LNCAP (cell line): ENCODE results near the gene ERBIN.

Experiments
- CTCF ChIP-seq: fragments of 450-650 bp; IDR thresholded peaks from 2 replicates; pipeline ENCODE4 v1.5.1; 2017; ENCODE audit warnings: mild to moderate bottlenecking

ERBIN gene

DNA sequence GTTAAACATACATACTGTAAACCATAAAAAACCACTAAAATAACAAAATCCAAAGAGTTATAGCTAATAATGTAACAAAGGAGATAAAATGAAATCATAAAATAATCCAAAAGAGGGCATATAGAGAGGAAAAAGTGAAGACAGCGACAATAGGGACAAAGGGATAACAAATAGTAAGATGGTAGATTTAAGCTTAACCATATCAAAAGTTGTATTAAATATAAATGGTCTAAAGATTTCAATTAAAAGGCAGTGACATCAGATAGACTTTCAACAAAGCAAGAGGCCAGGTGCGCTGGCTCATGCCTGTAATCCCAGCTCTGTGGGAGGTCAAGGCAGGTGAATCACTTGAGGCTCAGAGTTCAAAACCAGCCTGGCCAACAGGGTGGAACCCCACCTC lies 163.0 kb downstream of the ERBIN start:
- TF ChIP-seq CTCF = no peak

- TF ChIP-seq CTCF = no peak
These were observed 174.5 kb downstream of the ERBIN start for GRCh38 chr5:66100851-66101250.

DNA sequence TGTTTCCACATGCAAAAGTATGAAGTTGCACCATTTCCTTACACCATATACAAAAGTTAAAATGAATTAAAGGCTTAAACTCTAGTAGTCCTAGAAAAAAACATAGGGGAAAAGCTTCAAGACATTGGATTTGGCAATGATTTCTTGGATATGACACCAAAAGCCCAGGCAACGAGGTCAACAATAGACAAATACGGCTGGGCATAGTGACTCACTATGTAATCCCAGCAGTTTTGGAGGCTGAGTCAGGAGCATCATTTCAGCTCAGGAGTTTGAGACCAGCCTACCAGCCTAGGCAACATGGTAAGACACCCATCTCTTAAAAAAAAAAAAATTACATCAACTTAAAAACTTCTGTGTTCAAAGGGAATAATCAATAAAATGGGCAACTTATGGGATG lies 186.8 kb downstream of the ERBIN start:
- TF ChIP-seq CTCF = no peak

DNA sequence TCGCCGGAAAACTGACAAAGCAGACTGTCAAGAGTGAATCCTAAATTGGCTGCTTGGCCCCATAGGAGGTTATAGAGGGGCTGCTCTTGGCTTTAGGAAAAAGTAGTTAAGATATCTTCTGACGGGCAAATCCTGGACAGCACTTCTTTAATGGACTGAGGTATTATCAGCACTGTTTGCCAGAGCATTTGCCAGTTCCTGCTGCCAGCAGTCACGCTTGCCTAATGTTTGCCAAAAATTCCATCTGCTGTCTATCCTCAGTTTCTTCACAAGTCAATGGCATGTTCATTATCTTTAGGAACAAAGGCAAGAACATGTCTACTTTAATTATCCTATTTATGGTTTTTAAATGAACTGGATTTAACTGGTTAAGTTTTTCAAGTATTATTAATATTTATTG lies 191.9 kb downstream of the ERBIN start:
- no peak for TF ChIP-seq CTCF

DNA sequence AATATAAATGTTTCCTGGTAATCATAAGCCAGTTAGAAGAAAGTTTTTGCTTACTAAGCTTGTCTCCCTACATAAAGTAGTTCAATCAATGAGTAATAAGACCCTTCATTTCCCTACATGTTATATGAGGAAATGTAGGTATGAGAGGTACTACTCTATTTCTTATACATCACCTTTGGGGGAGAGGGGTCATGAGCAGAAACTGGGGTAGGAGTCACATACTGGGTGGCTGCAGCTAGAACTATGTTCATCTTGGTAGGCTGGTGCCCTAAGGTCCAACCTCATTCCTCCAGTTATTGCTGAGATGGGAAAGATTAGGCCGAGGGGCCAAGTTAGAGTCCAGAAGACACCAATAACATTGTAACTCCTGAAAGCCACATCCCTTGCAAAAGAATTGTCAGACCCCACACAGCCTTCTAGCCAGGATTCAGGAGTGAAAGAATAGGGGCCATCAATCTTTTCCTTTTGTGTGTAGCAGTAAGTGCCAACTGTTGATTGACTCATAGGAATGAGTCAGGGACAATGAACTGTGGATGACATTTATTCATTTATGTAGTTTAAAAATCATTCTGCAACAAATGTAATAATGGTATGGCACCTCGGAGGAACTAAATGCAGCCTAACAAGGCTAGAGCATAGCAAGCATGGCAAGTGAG lies 196.1 kb downstream of the ERBIN start:
- no peak for TF ChIP-seq CTCF

- no peak for TF ChIP-seq CTCF
These were observed 202.8 kb downstream of the ERBIN start for GRCh38 chr5:66129144-66129543.

- no peak for TF ChIP-seq CTCF
These were observed 204.1 kb downstream of the ERBIN start for GRCh38 chr5:66130493-66130892.
